T-helper 2 cell treated with Interferon-gamma antibody and Interleukin-4, amounts not matched to agents 5 μg/mL and 100 μg/mL, for 36 hours (primary cell): ENCODE results near the gene MTR.

Experiments used
- DNase-seq: peaks from one replicate; pipeline ENCODE4 v3.0.0; 2021; ENCODE audit warnings: low spot score
- H3K27ac Mint-ChIP-seq: one replicate; pipeline ENCODE4 v1.8.0; 2021; ENCODE audit warnings: mild to moderate bottlenecking, mixed read lengths
- H3K27me3 Mint-ChIP-seq: one replicate; pipeline ENCODE4 v1.8.0; 2021; ENCODE audit warnings: low read depth, mixed read lengths
- H3K36me3 Mint-ChIP-seq: one replicate; pipeline ENCODE4 v1.8.0; 2021; ENCODE audit warnings: low read depth, mixed read lengths
- H3K4me1 Mint-ChIP-seq: one replicate; pipeline ENCODE4 v1.8.0; 2021; ENCODE audit warnings: low read depth, mixed read lengths
- H3K4me3 Mint-ChIP-seq: one replicate; pipeline ENCODE4 v1.8.0; 2022; ENCODE audit warnings: mild to moderate bottlenecking, moderate library complexity, mixed read lengths
- H3K9me3 Mint-ChIP-seq: one replicate; pipeline ENCODE4 v1.8.0; 2021; ENCODE audit warnings: mixed read lengths

The MTR gene

DNA sequence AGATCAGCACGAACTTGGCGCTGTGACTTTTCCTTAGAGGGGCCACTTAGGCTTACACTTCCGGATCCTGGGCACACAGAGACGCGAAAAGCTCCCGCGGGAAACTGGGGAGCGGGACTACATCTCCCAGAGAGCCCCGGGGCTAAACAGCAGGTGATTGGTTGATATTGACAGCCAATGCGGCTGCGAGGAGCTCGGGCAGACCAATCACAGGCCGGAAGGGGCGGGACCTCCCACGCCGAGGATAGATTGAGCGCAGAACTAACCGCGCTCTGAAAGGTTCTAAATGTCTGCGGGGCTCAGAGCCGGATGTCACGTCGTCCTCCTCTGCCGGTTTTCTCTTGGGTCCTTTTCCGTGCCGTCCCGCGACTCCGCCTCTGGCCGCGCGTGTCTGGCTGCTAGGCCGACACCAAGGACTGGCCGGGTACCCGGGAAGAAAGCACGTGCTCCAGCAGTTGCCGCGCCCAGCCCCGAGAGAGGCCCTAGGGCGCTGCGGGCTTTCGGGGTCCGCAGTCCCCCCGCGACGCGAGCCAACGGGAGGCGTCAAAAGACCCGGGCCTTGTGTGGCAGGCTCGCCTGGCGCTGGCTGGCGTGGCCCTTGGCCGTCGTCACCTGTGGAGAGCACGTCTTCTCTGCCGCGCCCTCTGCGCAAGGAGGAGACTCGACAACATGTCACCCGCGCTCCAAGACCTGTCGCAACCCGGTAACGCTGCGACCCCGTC is at the start of gene MTR:
MTR (plus strand) TSS at position 258 of the 722 bp plus-strand sequence; CDS start at position 670, 412 bp downstream.
- H3K27me3 Mint-ChIP-seq: peaks cover 10% of the 10 kb centered on the region
- H3K4me3 Mint-ChIP-seq: peak within 1 kb of the TSS; percentile 97
- H3K4me1 Mint-ChIP-seq: peaks cover 23% of the 10 kb centered on the region
- H3K9me3 Mint-ChIP-seq: no peaks in the 10 kb centered on the region
- peak within 1 kb of the TSS; percentile 99 for H3K27ac Mint-ChIP-seq
- H3K36me3 Mint-ChIP-seq: peaks cover under 1% of the 10 kb centered on the region
- DNase-seq: peak; percentile 96

DNA sequence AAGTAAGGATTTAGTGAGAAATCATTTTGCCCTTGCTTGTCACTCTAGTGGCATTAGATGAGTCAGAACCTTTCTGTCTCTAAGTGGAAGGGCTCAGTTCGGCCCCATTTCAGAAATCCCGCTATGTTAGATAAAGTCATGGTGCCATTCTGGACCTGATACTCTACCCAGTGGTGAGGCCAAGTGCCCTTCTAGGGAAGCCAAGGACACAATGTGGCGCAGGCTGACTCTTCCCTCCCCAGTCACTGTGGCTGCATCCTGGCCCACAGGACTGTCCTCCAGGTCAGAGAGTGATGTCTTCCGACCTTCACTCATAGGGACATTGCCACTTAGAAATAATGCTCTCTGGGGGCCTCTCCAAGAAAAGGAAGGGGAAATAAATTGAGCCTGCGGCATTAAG is 48.3 kb upstream of the MTR start:
- Mint-ChIP-seq H3K9me3 (no peaks in the 10 kb centered on the region), H3K27me3 (peaks cover 4% of the 10 kb centered on the region), H3K4me1 (no peaks in the 10 kb centered on the region), H3K27ac (no peak overlapping the region), H3K4me3 (no peak overlapping the region), H3K36me3 (no peaks in the 10 kb centered on the region)
- DNase-seq: no peak

DNA sequence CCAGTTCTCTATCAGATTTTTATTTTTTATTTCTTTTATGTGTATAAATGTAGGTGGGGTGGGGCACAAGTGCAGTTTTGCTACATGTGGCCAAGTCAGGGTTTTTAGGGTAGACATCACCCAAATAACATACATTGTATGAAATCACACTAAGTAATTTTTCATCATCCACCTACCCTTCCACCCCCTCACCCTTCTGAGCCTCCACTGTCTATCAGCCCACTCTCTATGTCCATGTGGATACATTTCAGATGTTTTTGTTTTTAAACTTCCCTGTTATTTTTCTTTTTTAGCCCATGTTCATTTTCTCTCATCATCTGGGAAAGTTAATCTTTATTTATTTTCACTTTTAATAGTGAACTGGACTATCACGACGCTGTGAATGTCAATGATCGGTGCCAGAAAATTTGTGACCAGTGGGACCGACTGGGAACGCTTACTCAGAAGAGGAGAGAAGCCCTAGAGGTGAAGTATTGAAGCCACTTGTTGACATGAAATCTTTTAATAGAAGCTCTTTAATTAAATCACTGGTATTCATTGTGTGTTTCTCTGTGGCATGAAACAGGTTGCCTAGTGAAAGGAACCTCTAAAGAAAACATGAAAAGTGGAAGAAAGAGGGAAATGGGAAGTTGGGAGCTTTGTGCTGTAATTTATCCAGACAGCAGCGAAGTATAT is 47.6 kb upstream of the MTR start:
- Mint-ChIP-seq H3K4me1 (no peaks in the 10 kb centered on the region), H3K27ac (no peak overlapping the region), H3K9me3 (no peaks in the 10 kb centered on the region), H3K36me3 (no peaks in the 10 kb centered on the region), H3K4me3 (no peak overlapping the region), H3K27me3 (peaks cover 4% of the 10 kb centered on the region)
- no peak for DNase-seq

DNA sequence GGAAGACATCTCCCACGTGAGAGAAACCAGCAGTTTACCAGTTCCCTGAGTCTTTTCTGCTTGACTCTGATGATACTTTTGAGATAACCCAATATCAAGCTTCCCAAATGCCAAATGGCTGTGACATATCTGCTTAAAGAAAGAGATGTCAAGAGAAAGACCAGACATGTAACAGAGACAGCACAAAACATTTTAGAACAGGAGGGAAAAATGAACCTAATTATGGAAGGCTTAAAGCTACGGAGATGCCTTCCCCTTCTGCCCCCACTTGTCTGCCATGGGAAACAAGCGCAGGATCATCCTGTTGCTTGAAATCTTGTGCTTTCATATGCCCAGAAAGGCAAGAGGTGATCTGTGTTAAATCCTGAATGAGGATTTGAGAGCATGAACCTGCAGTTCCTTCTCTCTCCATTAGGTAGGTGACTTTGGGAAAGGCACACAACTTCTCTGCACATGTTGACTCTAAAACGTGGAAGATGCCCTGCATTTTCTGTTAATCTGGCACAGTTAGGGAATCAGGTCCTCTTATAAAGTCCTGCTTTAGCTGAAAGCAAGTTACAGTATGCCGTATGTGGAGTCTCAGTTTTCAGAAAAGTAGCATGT is 46.7 kb upstream of the MTR start:
- H3K4me1 Mint-ChIP-seq: no peaks in the 10 kb centered on the region
- no peak overlapping the region for H3K27ac Mint-ChIP-seq
- H3K36me3 Mint-ChIP-seq: no peaks in the 10 kb centered on the region
- H3K9me3 Mint-ChIP-seq: no peaks in the 10 kb centered on the region
- no peak overlapping the region for H3K4me3 Mint-ChIP-seq
- no peak for DNase-seq
- H3K27me3 Mint-ChIP-seq: peaks cover 4% of the 10 kb centered on the region

DNA sequence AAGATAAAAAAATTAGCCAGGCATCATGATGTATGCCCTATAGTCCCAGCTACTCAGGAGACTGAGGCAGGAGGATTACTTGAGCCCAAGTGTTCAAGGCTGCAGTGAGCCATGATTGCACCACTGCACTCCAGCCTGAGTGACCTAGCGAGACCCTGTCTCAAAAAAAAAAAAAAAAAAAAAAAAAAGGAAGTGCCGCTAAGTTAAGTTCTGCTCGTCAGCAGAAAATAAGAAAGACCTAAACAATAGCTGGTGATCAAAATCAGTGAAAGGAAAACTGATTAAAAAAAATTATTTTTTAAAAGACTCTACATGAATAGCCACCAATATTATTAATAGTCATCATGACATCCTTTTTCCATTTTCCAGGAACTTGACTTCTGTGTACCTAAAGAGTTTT is 44.2 kb upstream of the MTR start:
- no peak for DNase-seq
- H3K4me1 Mint-ChIP-seq: no peaks in the 10 kb centered on the region
- H3K9me3 Mint-ChIP-seq: no peaks in the 10 kb centered on the region
- no peak overlapping the region for H3K4me3 Mint-ChIP-seq
- H3K27ac Mint-ChIP-seq: no peak overlapping the region
- H3K27me3 Mint-ChIP-seq: peaks cover 4% of the 10 kb centered on the region
- H3K36me3 Mint-ChIP-seq: no peaks in the 10 kb centered on the region

DNA sequence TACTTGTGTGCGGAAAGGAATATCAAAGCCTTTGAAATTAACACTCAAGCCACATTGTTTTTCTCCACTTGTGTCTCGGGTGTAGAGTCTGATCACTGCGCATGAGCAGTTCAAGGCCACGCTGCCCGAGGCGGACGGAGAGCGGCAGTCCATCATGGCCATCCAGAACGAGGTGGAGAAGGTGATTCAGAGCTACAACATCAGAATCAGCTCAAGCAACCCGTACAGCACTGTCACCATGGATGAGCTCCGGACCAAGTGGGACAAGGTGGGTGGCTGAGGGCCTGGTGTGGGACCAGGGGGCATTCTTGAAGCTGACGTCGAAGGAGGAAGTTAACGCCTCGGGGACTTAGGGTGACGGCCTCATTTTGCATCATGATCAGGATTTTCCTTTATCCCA is 43.7 kb upstream of the MTR start:
- Mint-ChIP-seq H3K27me3 (peaks cover 4% of the 10 kb centered on the region), H3K4me1 (no peaks in the 10 kb centered on the region), H3K4me3 (no peak overlapping the region), H3K9me3 (no peaks in the 10 kb centered on the region), H3K36me3 (no peaks in the 10 kb centered on the region), H3K27ac (no peak overlapping the region)
- DNase-seq: no peak

DNA sequence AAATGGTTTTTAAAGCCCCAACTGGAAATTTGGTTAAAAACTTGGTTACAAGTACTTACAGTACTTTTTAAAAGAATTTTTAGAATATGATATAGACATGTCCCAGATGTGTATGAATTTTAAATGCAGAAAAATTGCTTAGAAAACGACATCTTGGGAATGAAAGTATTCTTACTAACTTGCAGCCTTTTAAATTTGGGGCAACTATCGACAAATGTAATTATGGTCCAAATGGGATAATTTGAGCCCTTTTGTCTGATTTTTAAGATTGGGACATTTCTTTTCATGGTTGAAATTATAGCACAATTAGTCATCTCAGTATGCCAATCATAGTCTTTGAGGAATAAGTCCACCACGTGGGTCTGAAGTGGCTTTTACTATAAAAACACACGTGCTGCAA is 43.2 kb upstream of the MTR start:
- Mint-ChIP-seq H3K4me3 (no peak overlapping the region), H3K27ac (no peak overlapping the region), H3K27me3 (peaks cover 4% of the 10 kb centered on the region), H3K4me1 (no peaks in the 10 kb centered on the region), H3K9me3 (no peaks in the 10 kb centered on the region), H3K36me3 (no peaks in the 10 kb centered on the region)
- DNase-seq: no peak

DNA sequence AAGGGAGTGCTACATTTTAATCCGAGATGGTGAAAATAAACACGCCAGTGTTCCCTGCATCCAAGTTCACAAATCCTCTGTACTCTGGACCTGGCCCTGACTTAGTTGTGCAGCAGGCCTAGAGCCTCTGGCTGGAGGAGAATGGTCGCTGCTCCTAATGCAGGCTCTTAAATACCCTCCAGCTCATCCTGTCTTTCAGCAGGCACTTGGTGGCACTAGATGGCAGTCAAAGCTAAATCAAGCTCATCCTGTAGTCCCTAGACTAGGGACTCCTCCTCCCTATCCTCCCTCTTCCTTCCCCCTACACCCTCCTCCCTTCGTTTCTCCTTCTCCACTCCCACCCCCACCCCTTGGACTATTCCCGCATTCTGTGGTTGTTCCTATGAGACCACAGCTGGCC is 41.6 kb upstream of the MTR start:
- no peaks in the 10 kb centered on the region for H3K4me1 Mint-ChIP-seq
- no peaks in the 10 kb centered on the region for H3K9me3 Mint-ChIP-seq
- DNase-seq: no peak
- H3K27ac Mint-ChIP-seq: no peak overlapping the region
- no peaks in the 10 kb centered on the region for H3K36me3 Mint-ChIP-seq
- H3K4me3 Mint-ChIP-seq: no peak overlapping the region
- H3K27me3 Mint-ChIP-seq: no peaks in the 10 kb centered on the region

DNA sequence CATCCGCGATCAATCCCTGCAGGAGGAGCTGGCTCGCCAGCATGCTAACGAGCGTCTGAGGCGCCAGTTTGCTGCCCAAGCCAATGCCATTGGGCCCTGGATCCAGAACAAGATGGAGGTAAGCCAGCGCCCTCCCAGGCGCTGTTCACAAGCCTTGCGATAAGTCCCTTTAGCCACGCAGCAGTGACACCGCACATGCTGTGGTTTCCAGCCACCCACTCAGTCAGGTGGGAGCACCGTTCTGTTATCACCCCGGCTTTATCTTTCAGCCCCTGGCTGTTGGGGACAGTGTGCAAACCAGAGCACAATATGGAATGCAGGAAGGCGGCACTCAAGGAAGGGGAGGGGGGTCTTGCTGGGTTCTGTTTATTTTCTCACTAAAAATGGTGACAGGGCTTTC is 41.1 kb upstream of the MTR start:
- Mint-ChIP-seq H3K36me3 (no peaks in the 10 kb centered on the region), H3K4me3 (no peak overlapping the region), H3K9me3 (no peaks in the 10 kb centered on the region), H3K4me1 (no peaks in the 10 kb centered on the region), H3K27me3 (no peaks in the 10 kb centered on the region), H3K27ac (no peak overlapping the region)
- no peak for DNase-seq

DNA sequence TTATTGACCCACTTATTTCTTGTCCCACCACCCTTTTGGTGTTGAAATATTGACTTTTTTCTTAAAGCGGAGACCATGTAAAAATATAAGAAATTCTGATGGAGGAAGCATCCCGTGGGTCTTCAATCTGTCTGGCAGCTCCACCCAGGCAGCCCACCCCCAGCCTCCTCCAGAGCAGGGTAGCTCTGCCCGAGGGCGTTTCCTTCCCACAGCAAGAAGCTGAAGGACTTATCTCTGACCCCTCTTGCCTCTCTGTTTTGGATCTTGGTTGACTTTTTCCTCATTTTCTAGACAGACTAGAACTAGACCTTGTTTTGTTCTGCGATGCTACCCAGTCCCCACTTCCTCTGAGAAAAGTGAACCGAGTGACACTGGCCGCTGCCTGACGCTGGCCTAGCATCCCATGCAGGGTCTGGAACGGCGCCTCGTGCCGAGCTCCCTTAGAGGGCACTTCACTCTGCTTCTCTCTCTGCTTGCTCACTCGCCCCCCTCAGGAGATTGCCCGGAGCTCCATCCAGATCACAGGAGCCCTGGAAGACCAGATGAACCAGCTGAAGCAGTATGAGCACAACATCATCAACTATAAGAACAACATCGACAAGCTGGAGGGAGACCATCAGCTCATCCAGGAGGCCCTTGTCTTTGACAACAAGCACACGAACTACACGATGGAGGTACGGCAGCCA is 40.4 kb upstream of the MTR start:
- Mint-ChIP-seq H3K27ac (no peak overlapping the region), H3K27me3 (no peaks in the 10 kb centered on the region), H3K9me3 (no peaks in the 10 kb centered on the region), H3K36me3 (no peaks in the 10 kb centered on the region), H3K4me3 (no peak overlapping the region), H3K4me1 (peaks cover 3% of the 10 kb centered on the region)
- DNase-seq: no peak

DNA sequence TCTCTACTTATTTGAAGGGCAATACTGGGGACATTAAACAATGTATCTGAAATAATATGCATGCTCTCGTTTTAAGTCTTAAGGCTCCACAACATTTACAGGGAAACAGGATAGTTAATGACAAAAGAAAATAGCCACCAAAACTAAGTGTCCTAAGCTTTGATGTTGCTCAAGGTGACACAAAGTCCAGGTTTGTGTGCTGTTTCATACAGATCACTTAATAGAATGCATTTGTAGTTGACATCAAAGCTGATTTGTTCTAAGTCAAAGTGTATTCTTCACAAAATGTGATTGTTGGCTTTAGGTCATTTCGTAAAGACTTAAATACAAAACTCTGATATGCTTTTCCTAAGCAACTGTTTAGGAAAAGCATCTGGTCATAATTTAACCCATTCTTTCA is 37.5 kb upstream of the MTR start:
- Mint-ChIP-seq H3K27ac (no peak overlapping the region), H3K9me3 (no peaks in the 10 kb centered on the region), H3K36me3 (no peaks in the 10 kb centered on the region), H3K27me3 (no peaks in the 10 kb centered on the region), H3K4me3 (no peak overlapping the region), H3K4me1 (peaks cover 6% of the 10 kb centered on the region)
- no peak for DNase-seq

DNA sequence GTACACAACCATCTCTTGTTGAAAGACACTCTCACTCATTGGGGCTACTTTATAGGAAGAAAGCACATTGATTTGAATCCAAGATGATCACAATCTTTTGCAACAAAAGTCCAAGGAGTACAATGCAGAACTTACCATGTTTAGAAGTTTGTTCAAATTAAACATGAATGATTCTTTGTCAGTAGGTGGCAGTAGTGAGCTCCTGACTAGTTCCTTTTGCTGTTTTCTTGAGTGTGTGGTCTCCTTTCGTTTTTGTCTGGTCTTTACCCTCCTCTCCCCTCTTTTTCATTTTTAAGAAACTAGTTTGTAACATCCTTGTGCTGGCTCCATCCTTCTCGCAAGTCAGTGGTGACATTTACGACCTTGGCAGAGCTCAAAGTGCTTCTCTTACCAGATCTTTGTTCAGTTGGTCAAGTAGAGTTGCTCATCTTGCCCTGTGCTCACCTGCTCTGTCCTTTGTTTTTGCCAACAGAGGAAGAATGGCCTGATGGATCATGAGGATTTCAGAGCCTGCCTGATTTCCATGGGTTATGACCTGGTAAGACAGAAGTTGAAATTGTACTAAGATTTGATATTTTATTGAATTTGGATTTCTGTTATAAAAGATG is 35.7 kb upstream of the MTR start:
- Mint-ChIP-seq H3K27ac (no peak overlapping the region), H3K4me3 (peak overlapping the region; percentile 40), H3K27me3 (no peaks in the 10 kb centered on the region), H3K9me3 (no peaks in the 10 kb centered on the region), H3K36me3 (no peaks in the 10 kb centered on the region), H3K4me1 (peaks cover 7% of the 10 kb centered on the region)
- no peak for DNase-seq

DNA sequence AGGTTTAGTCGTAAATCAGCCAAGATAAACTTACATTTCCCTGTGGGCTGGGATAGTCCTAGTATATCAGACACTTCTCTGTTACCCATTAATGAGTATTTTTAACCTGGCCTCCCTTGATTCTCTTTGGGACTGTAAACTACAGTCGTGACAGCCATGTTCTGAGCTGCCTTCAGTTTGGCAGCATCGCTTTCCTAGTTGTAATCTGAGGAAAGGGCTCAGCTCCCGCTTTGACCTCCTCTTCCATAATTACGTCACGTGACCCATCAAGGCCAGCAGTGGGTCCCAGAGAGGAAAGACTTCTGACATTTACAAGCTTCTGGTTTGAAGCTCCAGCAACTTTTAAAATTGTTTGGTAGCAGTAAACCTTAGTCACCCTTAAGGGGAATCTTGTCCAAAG is 34.6 kb upstream of the MTR start:
- Mint-ChIP-seq H3K27ac (no peak overlapping the region), H3K27me3 (peaks cover 2% of the 10 kb centered on the region), H3K4me1 (peaks cover 7% of the 10 kb centered on the region), H3K4me3 (no peak overlapping the region), H3K36me3 (no peaks in the 10 kb centered on the region), H3K9me3 (no peaks in the 10 kb centered on the region)
- DNase-seq: no peak

DNA sequence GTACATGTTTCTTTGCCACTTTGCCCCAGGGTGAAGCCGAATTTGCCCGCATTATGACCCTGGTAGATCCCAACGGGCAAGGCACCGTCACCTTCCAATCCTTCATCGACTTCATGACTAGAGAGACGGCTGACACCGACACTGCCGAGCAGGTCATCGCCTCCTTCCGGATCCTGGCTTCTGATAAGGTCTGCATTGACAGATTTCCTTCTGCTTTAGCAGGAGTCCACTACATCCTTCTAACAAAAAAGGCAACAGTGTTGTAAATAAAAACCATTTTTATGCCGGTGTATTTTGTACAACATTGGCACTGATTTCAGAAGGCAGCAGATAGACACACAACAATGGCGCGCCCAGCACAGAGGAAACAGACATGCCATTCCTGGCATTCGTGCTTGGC is 34.1 kb upstream of the MTR start:
- Mint-ChIP-seq H3K9me3 (no peaks in the 10 kb centered on the region), H3K27me3 (peaks cover 6% of the 10 kb centered on the region), H3K4me1 (peaks cover 7% of the 10 kb centered on the region), H3K36me3 (no peaks in the 10 kb centered on the region), H3K4me3 (no peak overlapping the region), H3K27ac (no peak overlapping the region)
- DNase-seq: no peak
